ENCODE measurements around the gene AFG1L.
"Not testable (repeated sequence)": the region's sequence is repeated elsewhere in the genome, so short reads cannot be mapped to it uniquely, and the experiment has no call there.

Gene AFG1L

GRCh38 chr6:108294727-108295625, at the start of gene AFG1L:
AFG1L (plus strand) TSS chr6:108295054; CDS start chr6:108295080, 26 bp downstream.
- peak; percentile 61 to 96 (median 89) for DNase-seq

- not testable (repeated sequence) for DNase-seq
Measured at GRCh38 chr6:108245095-108245494, 49.8 kb upstream of the AFG1L start.

GRCh38 chr6:108247965-108248536, 46.8 kb upstream of the AFG1L start:
- DNase-seq = no peak

- DNase-seq = no peak
Measured at GRCh38 chr6:108250240-108250866, 44.5 kb upstream of the AFG1L start.

- no peak for DNase-seq
Measured at GRCh38 chr6:108251252-108251651, 43.6 kb upstream of the AFG1L start.

GRCh38 chr6:108252055-108252454, 42.8 kb upstream of the AFG1L start:
- DNase-seq = no peak

GRCh38 chr6:108253241-108253640, 41.6 kb upstream of the AFG1L start:
- no peak for DNase-seq

- DNase-seq = no peak
Measured at GRCh38 chr6:108254433-108255410, 40.1 kb upstream of the AFG1L start.

GRCh38 chr6:108260126-108260808, 34.6 kb upstream of the AFG1L start:
- peak in 45 of 51 donors; percentile 10 to 89 (median 54) for DNase-seq

- DNase-seq = peak; percentile 55 to 95 (median 90)
Measured at GRCh38 chr6:108260809-108261569, 33.9 kb upstream of the AFG1L start, which contains the start of gene SNX3. SNX3 (minus strand) TSS chr6:108261040; CDS start chr6:108260921, 119 bp downstream.

- DNase-seq = no peak
Measured at GRCh38 chr6:108263371-108263770, 31.5 kb upstream of the AFG1L start.

- DNase-seq = no peak
Measured at GRCh38 chr6:108268845-108269244, 26.0 kb upstream of the AFG1L start.

- DNase-seq = not testable (repeated sequence)
Measured at GRCh38 chr6:108269955-108270354, 24.9 kb upstream of the AFG1L start.

- no peak for DNase-seq
Measured at GRCh38 chr6:108274546-108274945, 20.3 kb upstream of the AFG1L start.

- no peak for DNase-seq
Measured at GRCh38 chr6:108275976-108276375, 18.9 kb upstream of the AFG1L start.

- no peak for DNase-seq
Measured at GRCh38 chr6:108277295-108277694, 17.6 kb upstream of the AFG1L start.

- no peak for DNase-seq
Measured at GRCh38 chr6:108277831-108278230, 17.0 kb upstream of the AFG1L start.

GRCh38 chr6:108285381-108285780, 9.5 kb upstream of the AFG1L start:
- DNase-seq = no peak

GRCh38 chr6:108286366-108286765, 8.5 kb upstream of the AFG1L start:
- DNase-seq = no peak

- DNase-seq = no peak
Measured at GRCh38 chr6:108287373-108287772, 7.5 kb upstream of the AFG1L start.

Data from hypothalamus (tissue), 51 donors.